GM18858 (cell line): ENCODE data around the gene SNX13.

ENCODE experiments used
- ATAC-seq: cut with Tn5 transposase; IDR thresholded peaks from one replicate; pipeline ENCODE4 v1.9.1; 2021; ENCODE audit not compliant: unreplicated experiment

Gene SNX13

GRCh38 chr7:17792075-17792936 lies 148.0 kb downstream of the SNX13 start:
- ATAC-seq = no peak

DNA sequence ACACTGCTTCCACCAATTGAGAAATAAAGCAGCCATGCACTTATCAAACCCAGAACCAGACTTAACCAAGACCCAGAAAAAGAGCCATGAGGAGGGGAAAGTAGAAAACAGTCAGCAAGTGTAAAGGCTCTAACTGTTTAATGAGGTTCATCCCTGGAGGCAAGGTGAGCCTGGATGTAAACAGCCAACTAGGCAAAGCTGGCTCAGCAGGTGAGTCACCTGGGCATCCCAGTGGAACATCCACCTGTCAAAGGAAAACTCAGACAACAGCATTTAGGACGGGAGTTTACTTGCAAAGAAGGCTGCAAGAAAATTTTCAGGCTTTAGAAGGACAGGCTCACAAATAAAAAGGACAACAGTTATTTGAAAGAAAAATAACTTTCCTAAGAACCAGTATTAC lies 153.0 kb downstream of the SNX13 start:
- ATAC-seq = no peak

GRCh38 chr7:17786314-17786852 lies 153.9 kb downstream of the SNX13 start:
- ATAC-seq = no peak

GRCh38 chr7:17782216-17782549 lies 158.1 kb downstream of the SNX13 start:
- no peak for ATAC-seq

- ATAC-seq = no peak
Measured at GRCh38 chr7:17781491-17782215, 158.6 kb downstream of the SNX13 start.

DNA sequence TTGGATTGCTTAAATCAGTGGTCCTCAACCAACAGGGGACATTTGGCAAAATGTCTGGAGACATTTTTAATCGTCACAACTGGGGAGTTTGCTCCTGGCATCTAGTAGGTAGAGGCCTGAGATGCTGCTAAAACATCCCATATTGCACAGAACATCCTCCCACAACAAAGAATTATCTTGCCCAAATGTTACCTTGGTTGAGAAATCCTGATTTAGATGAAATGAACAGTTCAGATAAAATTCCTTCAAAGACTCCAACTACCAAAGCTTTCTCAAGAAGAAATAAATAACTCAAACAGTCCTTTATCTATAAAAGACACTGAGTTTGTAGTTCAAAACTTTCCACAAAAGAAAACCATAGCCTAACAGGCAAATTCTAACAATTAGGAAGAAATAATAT lies 160.9 kb downstream of the SNX13 start:
- ATAC-seq = no peak

- ATAC-seq = no peak
Measured at GRCh38 chr7:17774716-17775288, 165.5 kb downstream of the SNX13 start.

DNA sequence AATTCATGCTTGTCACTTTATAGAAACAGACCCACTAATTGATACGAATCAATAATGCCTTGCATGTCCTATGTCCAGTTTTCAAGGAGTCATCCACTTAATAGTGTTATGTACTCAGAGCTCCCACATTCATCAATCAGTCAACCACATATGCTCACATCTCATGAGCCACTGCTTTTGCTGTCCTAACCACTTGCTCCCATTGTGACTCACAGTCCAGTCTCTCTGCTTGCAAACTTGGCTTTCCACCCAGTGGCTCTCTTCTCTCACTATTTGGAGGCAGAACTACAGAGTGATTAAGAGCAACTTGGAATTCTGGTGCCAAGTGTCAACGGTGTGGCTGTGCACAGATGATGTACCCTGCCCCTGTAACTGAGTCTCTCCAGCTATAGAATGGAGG lies 166.0 kb downstream of the SNX13 start:
- ATAC-seq = no peak

- ATAC-seq = no peak
Measured at GRCh38 chr7:17773289-17773626, 167.0 kb downstream of the SNX13 start.

- ATAC-seq = no peak
Measured at GRCh38 chr7:17772581-17773288, 167.6 kb downstream of the SNX13 start.

DNA sequence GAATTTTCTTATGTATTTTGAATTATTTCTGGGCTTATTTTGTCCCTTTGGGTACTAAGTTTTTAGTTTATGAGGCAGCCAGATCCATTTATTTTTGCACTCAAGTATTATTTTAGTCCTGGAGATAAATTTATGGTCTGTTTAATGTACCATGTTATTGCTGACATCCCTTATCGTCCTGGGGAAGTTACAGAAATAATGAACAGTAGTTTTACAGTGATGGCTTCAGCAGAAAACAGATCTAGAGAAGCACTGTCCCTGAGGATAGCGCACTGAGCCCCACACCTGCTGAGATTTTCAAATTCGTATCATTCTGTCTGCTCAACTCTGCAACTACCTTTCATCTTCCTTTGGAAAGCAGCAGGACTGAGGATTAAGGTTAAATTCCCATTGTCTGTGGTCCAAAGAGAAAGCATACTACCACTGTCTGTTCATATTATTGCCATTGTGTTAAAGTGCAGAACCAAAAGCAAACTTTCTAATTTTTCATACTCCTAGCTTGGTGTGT lies 168.3 kb downstream of the SNX13 start:
- ATAC-seq = no peak

GRCh38 chr7:17770710-17771375 lies 169.5 kb downstream of the SNX13 start:
- no peak for ATAC-seq

- ATAC-seq = peak; percentile 47
Measured at GRCh38 chr7:17769918-17770317, 170.4 kb downstream of the SNX13 start.

DNA sequence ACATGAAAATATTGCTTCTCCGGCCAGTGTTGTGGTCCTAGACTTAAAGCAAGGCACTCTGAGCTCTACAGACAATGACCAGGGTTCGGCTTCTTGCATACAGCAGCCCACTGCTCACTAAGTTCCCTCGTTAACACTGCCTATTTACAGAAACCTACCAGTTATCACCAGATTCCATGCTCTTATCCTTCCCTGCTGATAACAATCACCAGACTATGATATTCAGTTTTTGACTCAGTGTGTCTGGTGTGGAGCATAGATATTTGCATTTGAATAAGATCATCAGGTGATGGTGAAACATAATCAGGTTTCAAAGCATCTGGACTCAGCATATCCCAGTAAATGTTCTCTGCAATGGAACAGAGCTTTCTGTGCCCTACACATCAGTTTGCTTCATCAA lies 182.3 kb downstream of the SNX13 start:
- ATAC-seq = no peak

DNA sequence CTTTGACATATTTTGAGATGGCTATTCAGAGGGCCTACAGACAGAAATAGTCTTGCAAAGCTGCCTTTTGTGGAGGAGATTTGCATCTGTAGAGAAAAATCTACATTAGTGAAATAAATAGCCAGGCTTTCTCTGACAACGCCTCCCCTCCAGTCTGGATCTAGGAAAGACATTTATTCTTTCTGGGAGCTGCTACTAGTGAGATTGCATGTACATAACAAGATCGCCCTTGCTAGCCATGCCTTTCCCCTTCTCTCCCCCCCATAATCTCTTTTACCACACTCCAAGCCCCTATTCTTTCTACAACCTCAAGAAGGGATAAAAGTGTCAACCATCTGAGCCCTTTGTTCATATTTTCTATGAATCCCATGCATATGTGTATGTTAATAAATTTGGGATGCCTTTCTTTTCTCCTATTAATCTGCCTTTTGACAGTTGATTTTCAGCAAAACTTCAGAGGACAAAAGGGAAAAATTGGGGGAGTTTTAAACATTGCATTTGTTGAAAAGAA lies 194.2 kb downstream of the SNX13 start:
- ATAC-seq = no peak

- peak; percentile 75 for ATAC-seq
Measured at GRCh38 chr7:17745610-17746009, 194.7 kb downstream of the SNX13 start.

DNA sequence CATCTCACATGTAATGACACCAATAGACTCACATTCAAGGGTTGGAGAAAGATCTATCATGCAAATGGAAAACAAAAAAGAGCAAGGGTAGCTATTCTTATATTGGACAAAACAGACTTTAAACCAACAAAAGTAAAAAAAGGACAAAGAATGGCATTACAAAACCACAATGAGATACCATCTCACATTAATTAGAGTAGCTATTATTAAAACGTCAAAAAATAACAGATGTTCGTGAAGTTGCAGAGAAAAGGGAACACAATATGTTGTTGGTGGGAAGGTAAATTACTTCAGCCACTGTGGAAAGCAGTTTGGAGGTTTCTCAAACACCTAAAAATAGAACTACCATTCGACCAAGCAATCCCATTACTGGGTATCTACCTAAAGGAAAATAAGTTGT lies 197.0 kb downstream of the SNX13 start:
- no peak for ATAC-seq

DNA sequence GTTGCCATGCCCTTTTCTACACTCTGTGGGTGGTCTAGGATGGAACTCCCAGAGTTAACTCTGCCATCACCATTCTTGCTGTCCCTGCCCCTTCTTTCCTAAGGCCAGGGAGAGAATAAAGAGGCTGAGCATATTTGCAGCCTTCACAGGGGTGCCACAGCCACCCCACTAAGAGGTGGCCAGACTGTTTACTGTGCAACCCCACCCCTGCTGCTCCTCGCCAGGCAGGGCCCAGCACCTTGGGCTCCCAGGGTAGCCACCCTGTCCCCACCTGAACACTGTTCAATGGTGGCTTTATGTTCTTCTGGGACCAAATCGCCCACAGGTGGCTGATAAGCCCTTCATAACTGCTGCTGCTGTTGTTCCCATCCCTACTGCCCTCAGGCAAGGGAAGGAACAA lies 198.9 kb downstream of the SNX13 start:
- ATAC-seq = no peak
